Measurements from ENCODE around the gene NPB. TPM values are rescaled to one million over a fixed set of nuclear protein-coding genes. Genes with fewer than 3 reads are reported as not detected.

The NPB gene
- polyA plus RNA-seq, 2 donors, result 0.33 to 0.49 TPM

DNA sequence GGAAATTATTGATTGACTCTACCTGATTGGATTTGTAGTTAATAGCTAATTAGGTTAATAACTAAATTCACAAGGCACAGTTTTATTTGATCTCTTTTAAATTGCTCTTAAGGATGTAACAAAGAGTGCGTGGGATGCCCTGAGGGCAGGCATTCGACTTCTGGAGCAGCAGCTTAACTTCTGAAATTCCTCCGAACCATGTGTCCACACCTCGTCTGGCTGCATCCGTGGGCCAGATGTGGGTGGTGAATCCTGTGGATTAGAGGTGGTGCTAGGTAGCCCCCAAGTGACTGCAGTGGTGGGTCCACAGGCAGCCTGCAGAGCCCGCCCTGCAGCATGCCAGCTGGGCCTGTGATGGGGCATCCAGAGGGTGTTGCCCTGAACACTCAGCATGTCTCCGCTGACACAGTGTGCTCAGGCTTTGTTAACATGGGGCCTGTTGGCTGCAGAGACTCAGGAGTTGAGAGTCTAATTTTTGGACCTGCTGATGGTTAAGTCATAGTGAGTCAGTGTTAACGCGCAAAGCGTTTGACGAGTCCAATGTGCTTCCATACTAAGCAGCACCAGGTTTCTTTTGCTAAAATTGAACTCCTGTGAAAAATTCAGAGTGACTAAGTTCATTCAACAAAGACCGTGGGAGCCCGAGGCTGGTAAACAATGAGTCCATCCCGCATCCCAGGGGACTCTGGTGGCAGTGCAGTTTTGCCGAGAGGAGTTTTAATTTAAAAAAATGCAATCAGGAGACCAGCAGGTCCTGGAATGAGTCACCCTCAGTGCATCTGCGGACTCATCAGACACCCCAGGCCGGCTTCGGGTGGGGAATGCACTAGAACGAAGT, 3.8 kb upstream of the NPB start:
- H3K4me1 ChIP-seq (ENCODE audit: control insufficient read depth in 2 of 2, insufficient read depth in 2 of 2, low read length in 1 of 2), result peaks cover 5 to 20% of the 10 kb centered on the region in 2 donors
- no peak overlapping the region for H3K27ac ChIP-seq (ENCODE audit: low read depth in 2 of 2, low read length in 1 of 2)
- 78 to 87% methylated on average over 19 of the region's 19 CpGs for WGBS, 2 donors
- H3K27me3 ChIP-seq (ENCODE audit: control insufficient read depth in 1 of 2, insufficient read depth in 2 of 2, low read length in 2 of 2), result no peaks in the 10 kb centered on the region
- H3K4me3 ChIP-seq (ENCODE audit: low read depth in 1 of 2, low read length in 2 of 2), result no peak overlapping the region
- no peaks in the 10 kb centered on the region for H3K9me3 ChIP-seq (ENCODE audit: control insufficient read depth in 2 of 2, insufficient read depth in 1 of 2, low read depth in 1 of 2, low read length in 1 of 2)
- H3K36me3 ChIP-seq (ENCODE audit: control insufficient read depth in 2 of 2, insufficient read depth in 2 of 2, low read length in 1 of 2), result peaks cover 0 to 32% of the 10 kb centered on the region in 2 donors

DNA sequence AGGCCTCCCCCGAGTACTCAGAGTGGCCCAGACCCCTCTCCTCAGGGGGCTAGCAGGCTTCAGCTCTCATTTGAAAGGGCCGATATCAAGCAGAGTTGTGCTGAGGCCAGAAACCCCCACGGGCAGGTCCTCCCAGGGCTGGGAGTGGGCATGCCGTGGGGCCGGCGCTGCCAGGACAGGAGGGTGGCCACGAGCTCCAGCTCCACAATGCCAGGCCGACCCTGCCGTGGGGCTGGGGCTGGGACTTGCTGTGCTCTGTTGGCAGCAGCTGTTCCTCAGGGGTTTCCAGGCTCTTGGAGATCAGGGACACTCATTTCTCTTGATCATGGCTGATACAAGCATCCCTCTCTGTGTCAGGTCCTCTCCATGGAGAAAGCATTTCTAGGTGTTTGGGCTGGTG, 3.2 kb upstream of the NPB start:
- Histone ChIP-seq H3K4me3 (ENCODE audit: low read depth in 1 of 2, low read length in 2 of 2) (no peak overlapping the region), H3K27me3 (ENCODE audit: control insufficient read depth in 1 of 2, insufficient read depth in 2 of 2, low read length in 2 of 2) (no peaks in the 10 kb centered on the region), H3K36me3 (ENCODE audit: control insufficient read depth in 2 of 2, insufficient read depth in 2 of 2, low read length in 1 of 2) (peaks cover 0 to 32% of the 10 kb centered on the region in 2 donors), H3K4me1 (ENCODE audit: control insufficient read depth in 2 of 2, insufficient read depth in 2 of 2, low read length in 1 of 2) (peaks cover 5 to 20% of the 10 kb centered on the region in 2 donors), H3K27ac (ENCODE audit: low read depth in 2 of 2, low read length in 1 of 2) (no peak overlapping the region), H3K9me3 (ENCODE audit: control insufficient read depth in 2 of 2, insufficient read depth in 1 of 2, low read depth in 1 of 2, low read length in 1 of 2) (no peaks in the 10 kb centered on the region)
- WGBS, 2 donors, result 90 to 92% methylated on average over 9 of the region's 9 CpGs

DNA sequence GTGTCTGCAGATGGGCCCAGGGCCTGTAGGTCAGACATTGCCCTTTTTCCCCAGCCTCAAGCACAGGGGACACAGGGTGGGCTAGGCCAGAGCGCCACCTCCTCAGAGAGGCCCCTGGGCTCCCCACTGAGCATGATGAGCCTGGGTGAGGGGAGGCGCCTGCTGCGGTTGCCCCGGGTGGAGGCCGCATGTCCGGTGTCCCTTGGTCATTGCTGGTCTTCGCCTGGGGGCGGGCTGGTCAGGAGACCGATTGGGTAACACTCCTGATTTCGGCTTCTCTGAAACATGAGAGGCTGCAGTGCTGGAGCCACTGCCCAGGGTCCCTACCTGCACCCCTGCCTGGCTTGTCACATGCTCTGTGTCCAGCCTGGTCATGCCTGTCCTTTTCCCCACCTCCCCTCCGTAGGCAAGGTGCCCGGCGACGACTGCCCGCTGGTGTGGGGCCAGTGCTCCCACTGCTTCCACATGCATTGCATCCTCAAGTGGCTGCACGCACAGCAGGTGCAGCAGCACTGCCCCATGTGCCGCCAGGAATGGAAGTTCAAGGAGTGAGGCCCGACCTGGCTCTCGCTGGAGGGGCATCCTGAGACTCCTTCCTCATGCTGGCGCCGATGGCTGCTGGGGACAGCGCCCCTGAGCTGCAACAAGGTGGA, 2.4 kb upstream of the NPB start:
- Histone ChIP-seq H3K4me1 (ENCODE audit: control insufficient read depth in 2 of 2, insufficient read depth in 2 of 2, low read length in 1 of 2) (peaks cover 5 to 20% of the 10 kb centered on the region in 2 donors), H3K4me3 (ENCODE audit: low read depth in 1 of 2, low read length in 2 of 2) (no peak overlapping the region), H3K9me3 (ENCODE audit: control insufficient read depth in 2 of 2, insufficient read depth in 1 of 2, low read depth in 1 of 2, low read length in 1 of 2) (no peaks in the 10 kb centered on the region), H3K36me3 (ENCODE audit: control insufficient read depth in 2 of 2, insufficient read depth in 2 of 2, low read length in 1 of 2) (peaks cover 0 to 36% of the 10 kb centered on the region in 2 donors), H3K27me3 (ENCODE audit: control insufficient read depth in 1 of 2, insufficient read depth in 2 of 2, low read length in 2 of 2) (no peaks in the 10 kb centered on the region), H3K27ac (ENCODE audit: low read depth in 2 of 2, low read length in 1 of 2) (no peak overlapping the region)
- 91 to 93% methylated on average over 22 of the region's 22 CpGs for WGBS, 2 donors

DNA sequence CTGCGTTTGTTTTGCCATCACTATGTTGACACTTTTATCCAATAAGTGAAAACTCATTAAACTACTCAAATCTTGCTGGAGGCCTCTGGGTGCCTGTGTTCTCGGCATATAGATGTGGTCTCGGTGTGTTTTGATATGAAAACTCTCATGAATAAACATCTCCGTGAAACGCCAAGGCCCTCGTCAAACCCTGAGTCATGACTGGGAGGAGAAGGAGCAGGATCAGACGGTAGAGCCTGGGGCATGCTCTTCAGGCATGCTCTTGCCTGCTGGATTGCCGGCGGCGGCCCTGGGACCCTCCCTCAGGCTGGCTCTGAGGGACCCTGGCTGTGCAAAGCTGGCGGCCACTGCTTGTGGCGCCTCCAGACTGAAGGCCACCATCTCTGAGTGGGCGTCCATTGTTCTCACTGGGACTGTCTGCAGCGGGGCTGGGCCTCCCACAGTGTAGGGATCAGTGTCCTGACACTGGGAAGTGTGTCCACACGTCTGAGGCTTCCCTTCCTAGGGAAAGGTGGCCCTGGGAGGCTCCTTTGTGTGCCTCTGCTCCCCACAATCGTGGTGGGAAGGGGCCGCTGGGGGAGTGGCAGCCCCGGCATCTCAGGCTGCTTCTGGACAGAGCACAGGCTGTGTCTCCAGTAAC, 1.7 kb upstream of the NPB start:
- Histone ChIP-seq H3K9me3 (ENCODE audit: control insufficient read depth in 2 of 2, insufficient read depth in 1 of 2, low read depth in 1 of 2, low read length in 1 of 2) (no peaks in the 10 kb centered on the region), H3K27ac (ENCODE audit: low read depth in 2 of 2, low read length in 1 of 2) (no peak overlapping the region), H3K4me1 (ENCODE audit: control insufficient read depth in 2 of 2, insufficient read depth in 2 of 2, low read length in 1 of 2) (peaks cover 5 to 20% of the 10 kb centered on the region in 2 donors), H3K27me3 (ENCODE audit: control insufficient read depth in 1 of 2, insufficient read depth in 2 of 2, low read length in 2 of 2) (no peaks in the 10 kb centered on the region), H3K36me3 (ENCODE audit: control insufficient read depth in 2 of 2, insufficient read depth in 2 of 2, low read length in 1 of 2) (peaks cover 0 to 40% of the 10 kb centered on the region in 2 donors), H3K4me3 (ENCODE audit: low read depth in 1 of 2, low read length in 2 of 2) (no peak overlapping the region)
- WGBS, 2 donors, result 68 to 75% methylated on average over 18 of the region's 18 CpGs

- Histone ChIP-seq H3K36me3 (ENCODE audit: control insufficient read depth in 2 of 2, insufficient read depth in 2 of 2, low read length in 1 of 2) (peaks cover 0 to 42% of the 10 kb centered on the region in 2 donors), H3K4me3 (ENCODE audit: low read depth in 1 of 2, low read length in 2 of 2) (peak overlapping the region in 1 of 2 donors; percentile 29), H3K4me1 (ENCODE audit: control insufficient read depth in 2 of 2, insufficient read depth in 2 of 2, low read length in 1 of 2) (peaks cover 5 to 20% of the 10 kb centered on the region in 2 donors), H3K9me3 (ENCODE audit: control insufficient read depth in 2 of 2, insufficient read depth in 1 of 2, low read depth in 1 of 2, low read length in 1 of 2) (no peaks in the 10 kb centered on the region), H3K27me3 (ENCODE audit: control insufficient read depth in 1 of 2, insufficient read depth in 2 of 2, low read length in 2 of 2) (no peaks in the 10 kb centered on the region), H3K27ac (ENCODE audit: low read depth in 2 of 2, low read length in 1 of 2) (no peak overlapping the region)
- WGBS, 2 donors, result 49% methylated on average over 21 of the region's 21 CpGs
These were observed 643 bp upstream of the NPB start for GRCh38 chr17:81901167-81902022.

DNA sequence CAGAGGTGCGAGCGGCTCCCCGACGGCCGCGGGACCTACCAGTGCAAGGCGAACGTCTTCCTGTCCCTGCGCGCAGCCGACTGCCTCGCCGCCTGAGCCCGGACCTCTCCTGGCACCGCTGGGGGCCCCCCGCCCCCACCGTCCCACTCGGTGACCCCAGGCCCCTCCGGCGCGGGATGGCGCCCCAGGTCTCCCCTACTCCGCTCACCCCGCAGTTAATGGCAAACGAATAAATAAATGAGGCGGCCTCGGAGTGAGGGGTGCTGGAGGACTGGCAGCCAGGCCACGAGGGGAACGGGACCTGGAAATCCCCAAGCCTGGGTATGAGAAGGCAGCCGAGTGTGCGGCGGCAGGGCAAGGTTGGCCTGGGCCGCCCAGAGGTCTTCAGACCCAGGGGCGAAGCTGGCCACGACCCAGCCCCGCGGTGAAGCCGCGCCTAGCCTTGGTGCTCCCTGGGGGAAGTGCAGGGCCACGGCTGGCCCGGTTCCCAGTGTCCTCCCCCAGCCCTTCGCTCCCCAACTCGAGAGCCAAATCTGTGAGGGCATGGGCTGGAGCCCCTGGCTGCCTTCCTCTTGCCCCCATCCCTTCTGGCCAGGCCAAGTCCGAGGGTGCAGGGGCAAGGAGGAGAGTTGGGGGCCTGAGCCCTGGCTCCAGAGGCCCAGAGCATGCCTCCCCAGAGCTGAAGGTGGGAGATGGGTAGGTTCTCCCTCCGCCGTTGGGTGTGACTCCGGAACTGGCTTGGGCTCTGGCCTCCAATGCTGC, 796 bp downstream of the NPB start:
- Histone ChIP-seq H3K4me1 (ENCODE audit: control insufficient read depth in 2 of 2, insufficient read depth in 2 of 2, low read length in 1 of 2) (peaks cover 5 to 20% of the 10 kb centered on the region in 2 donors), H3K36me3 (ENCODE audit: control insufficient read depth in 2 of 2, insufficient read depth in 2 of 2, low read length in 1 of 2) (peaks cover 3 to 54% of the 10 kb centered on the region in 2 donors), H3K27ac (ENCODE audit: low read depth in 2 of 2, low read length in 1 of 2) (no peak overlapping the region), H3K4me3 (ENCODE audit: low read depth in 1 of 2, low read length in 2 of 2) (peak overlapping the region; percentile 29 to 36), H3K27me3 (ENCODE audit: control insufficient read depth in 1 of 2, insufficient read depth in 2 of 2, low read length in 2 of 2) (no peaks in the 10 kb centered on the region), H3K9me3 (ENCODE audit: control insufficient read depth in 2 of 2, insufficient read depth in 1 of 2, low read depth in 1 of 2, low read length in 1 of 2) (no peaks in the 10 kb centered on the region)
- 34 to 39% methylated on average over 43 to 47 of the region's 47 CpGs for WGBS, 2 donors

- Histone ChIP-seq H3K27ac (ENCODE audit: low read depth in 2 of 2, low read length in 1 of 2) (no peak overlapping the region), H3K36me3 (ENCODE audit: control insufficient read depth in 2 of 2, insufficient read depth in 2 of 2, low read length in 1 of 2) (peaks cover 3 to 57% of the 10 kb centered on the region in 2 donors), H3K4me3 (ENCODE audit: low read depth in 1 of 2, low read length in 2 of 2) (no peak overlapping the region), H3K27me3 (ENCODE audit: control insufficient read depth in 1 of 2, insufficient read depth in 2 of 2, low read length in 2 of 2) (no peaks in the 10 kb centered on the region), H3K4me1 (ENCODE audit: control insufficient read depth in 2 of 2, insufficient read depth in 2 of 2, low read length in 1 of 2) (peaks cover 5 to 20% of the 10 kb centered on the region in 2 donors), H3K9me3 (ENCODE audit: control insufficient read depth in 2 of 2, insufficient read depth in 1 of 2, low read depth in 1 of 2, low read length in 1 of 2) (no peaks in the 10 kb centered on the region)
- 92 to 96% methylated on average over 10 of the region's 10 CpGs for WGBS, 2 donors
These were observed 1.4 kb downstream of the NPB start for GRCh38 chr17:81903415-81903831.

GRCh38 chr17:81903896-81904599, 2.0 kb downstream of the NPB start:
- WGBS, 2 donors, result 95% methylated on average over 24 of the region's 24 CpGs

More at GRCh38 chr17:81903896-81904599, 2.0 kb downstream of the NPB start:
- H3K4me1 ChIP-seq (ENCODE audit: control insufficient read depth in 2 of 2, insufficient read depth in 2 of 2, low read length in 1 of 2), result peaks cover 5 to 17% of the 10 kb centered on the region in 2 donors
- H3K27me3 ChIP-seq (ENCODE audit: control insufficient read depth in 1 of 2, insufficient read depth in 2 of 2, low read length in 2 of 2), result no peaks in the 10 kb centered on the region
- peaks cover 3 to 59% of the 10 kb centered on the region in 2 donors for H3K36me3 ChIP-seq (ENCODE audit: control insufficient read depth in 2 of 2, insufficient read depth in 2 of 2, low read length in 1 of 2)
- no peaks in the 10 kb centered on the region for H3K9me3 ChIP-seq (ENCODE audit: control insufficient read depth in 2 of 2, insufficient read depth in 1 of 2, low read depth in 1 of 2, low read length in 1 of 2)
- H3K27ac ChIP-seq (ENCODE audit: low read depth in 2 of 2, low read length in 1 of 2), result no peak overlapping the region
- H3K4me3 ChIP-seq (ENCODE audit: low read depth in 1 of 2, low read length in 2 of 2), result no peak overlapping the region

All from esophagus (tissue), 2 donors.